HG03045 (cell line): ENCODE measurements around the gene ITPK1.

Experiments
- ATAC-seq: cut with Tn5 transposase; IDR thresholded peaks from one replicate; pipeline ENCODE4 v1.9.1; 2021; ENCODE audit warnings: mild to moderate bottlenecking, moderate library complexity; ENCODE audit not compliant: unreplicated experiment

ITPK1 gene

DNA sequence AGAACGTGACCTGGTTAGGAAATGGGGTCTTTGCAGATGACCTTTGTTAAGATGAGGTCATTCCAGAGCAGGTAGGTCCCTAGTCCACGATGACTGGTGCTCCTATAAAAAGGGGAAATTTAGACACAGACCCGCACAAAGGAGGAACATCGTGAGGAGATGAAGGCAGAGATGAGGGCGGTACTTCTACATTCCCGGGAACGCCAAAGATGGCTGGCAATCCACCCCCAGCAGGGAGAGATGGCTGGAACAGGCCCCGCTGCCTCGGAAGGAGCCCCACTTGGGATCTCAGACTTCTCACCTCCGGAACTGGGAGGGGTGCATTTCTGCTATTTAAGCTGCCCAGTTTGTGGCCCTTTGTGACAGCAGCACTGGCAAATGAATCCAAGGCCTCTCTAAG is 85.0 kb downstream of the ITPK1 start:
- ATAC-seq: no peak

DNA sequence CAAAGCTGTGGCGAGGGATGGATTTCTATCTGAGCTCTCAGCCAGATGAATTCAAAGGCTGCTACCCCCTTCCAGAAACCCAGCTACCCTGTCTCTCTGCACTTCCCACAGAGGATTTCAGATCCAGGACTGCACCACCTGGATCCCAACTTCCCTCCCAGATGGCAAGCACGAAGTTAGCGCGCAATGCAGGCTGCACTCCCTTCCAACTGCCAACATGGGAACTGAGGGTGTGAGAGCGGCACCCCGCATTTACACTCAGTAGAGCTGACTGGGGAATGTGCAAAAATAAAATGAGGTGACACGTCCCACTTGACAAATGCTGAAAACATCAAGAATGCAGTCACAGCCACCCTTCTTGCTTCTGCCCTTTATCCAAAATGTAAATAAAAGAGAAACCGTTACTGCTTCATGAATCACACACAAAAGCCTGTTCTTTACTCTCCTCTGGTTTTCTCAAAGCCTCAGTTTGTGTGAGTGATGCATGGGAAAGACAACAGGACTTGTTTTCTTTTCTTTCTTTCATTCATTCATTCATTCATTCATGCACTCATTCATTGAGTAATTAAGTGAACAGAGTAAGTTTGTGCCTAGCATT is 85.7 kb downstream of the ITPK1 start:
- ATAC-seq: no peak

DNA sequence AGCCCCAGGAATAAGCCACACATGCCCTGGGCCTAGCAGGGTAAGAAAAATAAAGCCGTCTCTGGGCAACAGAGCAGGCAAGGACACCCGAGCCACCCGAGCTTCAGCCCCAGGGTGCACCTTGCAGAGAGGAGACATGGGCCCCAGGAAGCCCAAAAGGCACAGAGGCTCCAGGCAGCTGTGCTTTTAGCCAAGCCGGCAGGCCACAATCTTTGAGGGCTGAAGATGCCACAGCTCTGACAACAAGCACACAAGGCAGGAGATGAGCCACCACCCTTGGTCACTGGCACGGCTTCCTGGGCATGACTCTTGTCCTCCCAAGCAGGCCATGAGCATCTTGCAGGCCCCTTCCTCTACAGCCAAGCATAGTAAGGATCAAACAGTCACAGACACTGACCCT is 86.3 kb downstream of the ITPK1 start:
- ATAC-seq: no peak

DNA sequence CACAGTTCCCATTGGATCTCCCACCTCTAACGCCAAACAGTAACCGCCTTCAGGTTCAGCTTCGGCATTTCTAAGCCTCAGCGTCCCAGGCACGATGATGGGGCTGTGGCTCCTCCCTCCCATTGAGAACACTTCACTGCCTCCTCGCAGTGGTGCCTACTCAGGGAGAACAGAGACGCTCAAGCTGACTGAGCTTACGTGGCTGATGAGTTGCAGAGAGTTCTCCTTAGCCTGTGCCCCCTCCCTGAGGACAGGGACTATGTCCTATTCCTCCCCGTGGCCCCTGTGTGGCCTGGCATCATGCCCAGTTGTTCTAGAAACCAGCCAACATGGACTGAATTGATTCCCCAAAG is 87.0 kb downstream of the ITPK1 start:
- ATAC-seq: no peak

DNA sequence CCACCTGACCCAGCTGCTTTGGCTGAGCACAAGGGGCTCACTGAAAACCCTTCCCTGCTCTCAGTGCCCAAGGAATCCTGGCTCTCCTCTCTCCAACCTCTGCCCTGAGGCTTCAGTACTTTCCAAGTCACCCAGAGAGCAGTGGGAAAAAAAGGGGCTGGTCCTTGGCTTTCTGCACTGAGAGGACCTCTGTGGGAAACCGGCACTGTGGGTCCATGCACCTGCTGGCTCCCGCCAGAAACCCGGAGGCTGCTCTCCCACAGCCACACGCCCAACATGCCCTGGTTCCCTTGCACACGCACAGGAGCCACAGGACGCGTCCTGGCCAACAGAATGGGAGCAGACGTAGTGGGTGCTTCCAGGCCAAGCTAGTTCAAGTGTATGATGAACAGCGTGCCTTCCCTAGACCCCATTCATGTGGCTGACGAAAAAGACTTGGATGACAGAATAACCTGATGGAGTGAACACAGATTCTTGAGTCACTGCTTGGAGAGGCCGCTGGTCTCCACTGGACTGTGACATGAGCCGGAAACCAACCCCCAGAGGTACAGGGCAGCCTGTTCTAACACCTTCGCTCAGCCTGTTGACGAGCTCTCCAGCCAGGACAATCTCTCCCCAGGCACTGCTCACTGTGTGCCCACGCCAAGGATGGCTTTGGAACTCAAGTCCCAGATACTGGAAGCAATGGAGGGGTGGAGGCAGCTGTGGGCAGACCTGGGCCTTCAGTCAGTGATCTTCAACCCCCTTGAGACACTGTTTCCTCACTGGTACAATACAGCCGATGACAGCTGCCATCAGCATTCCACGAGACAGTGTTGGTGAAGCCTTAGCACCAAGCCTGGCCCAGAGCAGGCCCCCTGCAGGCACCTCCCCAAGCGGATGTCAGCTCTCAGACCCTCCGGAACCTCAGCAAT is 87.7 kb downstream of the ITPK1 start:
- no peak for ATAC-seq

DNA sequence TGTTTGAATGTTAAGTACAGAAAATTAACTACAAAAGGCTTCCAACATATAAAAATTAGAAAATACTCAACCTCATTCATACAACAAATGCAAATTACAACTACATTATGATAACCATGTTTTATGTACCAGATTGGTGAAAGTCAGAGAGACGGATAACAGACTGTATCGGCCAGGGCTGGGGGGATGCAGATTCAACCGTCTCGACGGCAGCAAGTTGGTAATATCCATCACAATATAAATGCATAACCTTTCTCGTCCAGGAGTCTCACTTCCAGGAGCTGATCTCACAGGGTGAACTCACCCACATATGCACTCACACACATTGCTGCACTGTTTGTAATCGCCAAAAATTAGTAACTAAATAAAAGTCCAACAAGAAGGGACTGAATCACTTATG is 89.4 kb downstream of the ITPK1 start:
- ATAC-seq: no peak

DNA sequence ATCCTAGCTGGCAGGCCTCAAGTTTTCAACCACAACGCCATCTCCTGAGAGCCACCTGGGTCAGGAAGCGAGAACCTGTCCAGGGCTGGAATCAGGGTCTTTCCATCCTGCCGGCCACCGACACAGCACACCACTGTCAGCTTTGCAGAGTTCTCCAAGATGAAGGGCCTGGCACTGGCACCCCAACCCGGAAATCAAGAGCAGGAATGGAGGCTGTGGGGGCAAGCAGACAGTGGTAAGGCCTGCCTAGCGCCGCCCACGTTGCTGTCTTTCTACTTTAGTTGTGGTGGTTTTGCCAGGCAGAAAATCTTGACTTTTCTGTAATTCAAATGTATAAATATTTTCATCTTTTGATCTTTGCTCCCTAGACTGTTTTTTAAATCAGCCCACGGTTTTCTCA is 90.7 kb downstream of the ITPK1 start:
- ATAC-seq: no peak

DNA sequence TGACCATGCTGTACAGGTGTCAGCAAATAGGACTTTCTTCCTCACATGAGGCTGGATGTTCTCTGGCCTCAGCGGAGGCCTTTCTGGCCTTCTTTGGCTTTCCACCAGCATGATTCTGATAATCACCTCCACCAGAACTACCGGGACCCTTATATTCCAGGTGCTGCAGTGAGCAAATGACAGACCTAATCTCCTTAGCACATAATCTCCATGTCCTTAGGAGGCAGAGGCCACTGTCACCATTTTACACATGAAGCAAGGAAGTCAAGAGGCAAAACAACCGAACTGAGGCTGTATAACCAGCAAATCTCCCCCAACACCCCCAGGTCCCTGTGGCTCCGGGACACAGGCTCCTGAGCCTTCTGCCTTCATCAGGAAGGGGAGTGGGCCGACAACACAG is 91.2 kb downstream of the ITPK1 start:
- ATAC-seq: no peak

DNA sequence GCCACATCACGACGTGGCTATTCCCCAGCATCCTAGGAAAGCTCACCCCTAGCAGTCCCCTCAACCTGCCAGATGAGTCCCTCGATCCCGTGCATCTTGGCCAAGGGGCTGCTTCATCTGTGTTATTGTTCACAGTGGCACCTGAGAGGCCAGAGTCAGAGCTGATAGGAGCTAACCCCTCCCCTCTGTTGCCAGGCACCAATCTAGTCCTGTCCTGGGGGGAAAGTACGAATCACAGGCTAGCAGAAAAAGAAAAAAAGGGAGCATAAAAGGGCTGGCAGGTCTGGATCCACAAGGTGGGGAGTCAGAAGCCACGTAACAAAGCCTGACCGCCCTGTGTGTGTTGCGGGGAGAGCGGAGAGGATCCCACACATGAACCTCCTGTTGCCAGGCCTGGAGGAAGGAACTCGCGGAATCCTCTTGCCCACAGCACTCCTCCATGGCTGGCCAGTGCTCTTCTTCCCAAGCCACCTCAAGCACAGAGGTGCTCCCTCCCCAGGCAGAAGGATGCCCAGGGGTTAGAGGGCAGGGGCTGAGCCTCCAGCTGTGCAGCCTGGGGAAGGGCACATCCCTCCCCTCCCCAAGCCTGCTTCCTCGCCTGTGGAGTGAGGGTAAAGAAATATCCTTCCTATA is 91.8 kb downstream of the ITPK1 start:
- ATAC-seq: no peak

DNA sequence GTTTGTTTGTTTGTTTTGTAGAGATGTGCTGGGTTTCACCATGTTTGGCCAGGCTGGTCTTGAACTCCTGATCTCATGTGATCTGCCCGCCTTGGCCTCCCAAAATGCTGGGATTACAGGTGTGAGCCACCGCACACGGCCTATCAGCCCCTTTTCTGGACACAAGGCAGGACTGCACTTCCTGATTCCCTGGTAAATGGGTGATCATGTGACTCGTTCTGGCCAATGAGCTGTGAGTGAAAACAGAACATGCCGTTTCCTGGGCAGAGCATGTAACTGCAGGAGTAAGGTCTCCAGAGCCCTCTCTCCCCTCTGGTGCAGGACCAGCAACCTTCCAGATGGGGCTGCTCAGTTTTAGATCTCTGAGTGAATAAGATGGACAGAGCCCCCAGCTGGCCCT is 92.7 kb downstream of the ITPK1 start:
- no peak for ATAC-seq

DNA sequence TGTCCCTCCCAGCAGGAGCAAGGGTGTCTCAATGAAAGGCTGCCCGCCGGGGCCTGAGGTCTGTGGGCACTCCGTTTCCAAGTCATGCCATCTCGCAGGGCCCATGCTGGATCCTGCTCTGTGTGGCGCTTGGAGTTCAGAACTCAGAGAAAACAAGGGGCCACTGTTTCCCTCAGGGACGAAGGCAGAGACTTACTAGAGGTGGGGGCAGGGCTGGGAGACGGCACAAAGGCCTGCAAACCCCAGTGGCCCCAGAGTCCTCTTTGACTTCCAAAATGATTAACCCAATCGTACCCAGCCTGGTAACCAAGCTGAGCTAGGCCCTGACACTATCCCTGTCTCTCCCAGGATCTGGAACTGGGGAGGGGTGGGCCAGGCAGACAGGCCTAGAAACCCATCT is 95.8 kb downstream of the ITPK1 start:
- no peak for ATAC-seq

DNA sequence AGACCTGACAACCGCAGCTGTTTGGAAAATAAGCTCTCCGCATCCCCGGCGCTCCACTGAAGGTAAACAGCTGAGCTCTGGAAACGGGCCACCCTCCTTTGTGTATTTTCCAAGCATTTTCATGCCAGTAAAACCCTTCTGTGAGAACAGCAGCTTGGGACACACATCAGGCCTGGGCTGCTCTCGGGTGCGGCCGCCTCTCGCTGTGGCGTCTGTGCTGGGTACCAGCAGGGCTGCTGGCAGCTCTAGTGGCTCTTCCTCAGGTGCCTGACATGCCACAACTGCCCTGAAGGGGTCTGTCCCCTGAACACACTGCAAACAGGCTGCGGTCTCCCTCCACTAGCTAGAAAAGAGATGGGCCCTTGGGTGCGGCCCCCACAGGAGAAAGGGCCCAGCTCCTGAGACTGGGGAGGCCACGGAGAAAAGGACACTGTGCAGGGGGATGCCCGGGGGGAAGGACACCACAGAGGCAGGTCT is 96.3 kb downstream of the ITPK1 start:
- ATAC-seq: no peak

DNA sequence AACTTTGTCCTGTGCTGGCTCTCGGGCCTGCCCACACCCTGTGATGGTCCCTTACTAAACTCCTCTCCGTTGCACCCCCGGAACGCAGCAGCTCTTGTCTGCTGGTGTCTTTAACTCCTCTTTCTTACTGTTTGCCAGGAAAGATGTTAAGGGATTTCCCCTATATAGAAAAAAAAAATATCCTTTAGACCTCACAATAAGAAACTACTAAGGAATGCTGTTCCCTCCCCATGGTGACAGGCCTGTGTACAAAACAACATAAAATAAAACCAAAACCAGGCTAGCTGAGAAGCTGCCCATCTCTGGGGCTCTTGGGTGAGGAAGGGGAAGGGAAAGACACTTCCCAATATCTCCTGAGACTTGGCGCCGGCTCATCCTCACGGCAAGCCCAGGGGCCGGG is 97.4 kb downstream of the ITPK1 start:
- no peak for ATAC-seq

DNA sequence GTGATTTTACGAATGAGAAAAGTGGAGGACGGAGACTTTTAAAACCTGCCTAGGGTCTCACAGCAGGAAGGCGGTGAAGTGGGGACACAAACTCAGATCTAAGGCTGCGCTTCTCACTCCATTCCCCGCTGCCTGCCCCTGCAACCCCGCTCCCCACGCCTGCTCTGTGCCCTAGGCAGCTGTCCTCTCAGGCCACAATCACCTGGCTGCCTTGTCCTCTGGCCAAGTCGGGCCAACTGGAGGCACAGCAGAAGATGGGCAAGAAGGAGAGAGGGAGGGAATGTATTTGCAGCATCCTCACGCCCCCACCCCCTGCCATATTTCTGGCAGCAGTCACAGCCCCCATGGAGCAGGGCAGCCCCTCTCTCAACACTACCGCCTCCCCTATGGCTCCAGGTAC is 97.8 kb downstream of the ITPK1 start:
- ATAC-seq: no peak

DNA sequence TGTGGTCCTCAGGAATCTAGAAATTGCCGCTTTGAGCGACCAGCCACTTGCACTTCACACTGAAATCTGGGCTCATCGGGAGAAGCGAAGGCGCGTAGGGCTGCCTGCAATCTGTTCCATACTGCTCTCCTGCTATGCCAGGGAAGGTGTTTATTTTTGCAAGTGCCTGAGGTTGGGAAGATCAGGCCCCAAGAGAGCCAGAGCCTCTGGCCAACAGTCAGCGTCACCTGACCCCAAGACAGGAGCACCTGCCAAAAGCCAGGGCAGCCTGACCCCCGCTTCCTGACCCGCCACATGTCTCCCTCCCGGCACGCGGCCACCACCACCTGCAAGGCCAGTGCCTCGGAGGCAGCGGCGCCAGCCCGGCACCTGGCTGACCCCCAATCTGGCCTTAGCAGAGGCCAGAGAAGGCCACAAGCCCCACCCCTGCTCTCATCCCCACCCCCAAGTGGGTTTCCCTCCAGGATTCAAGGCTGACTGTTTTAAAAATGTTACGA is 98.4 kb downstream of the ITPK1 start:
- no peak for ATAC-seq

DNA sequence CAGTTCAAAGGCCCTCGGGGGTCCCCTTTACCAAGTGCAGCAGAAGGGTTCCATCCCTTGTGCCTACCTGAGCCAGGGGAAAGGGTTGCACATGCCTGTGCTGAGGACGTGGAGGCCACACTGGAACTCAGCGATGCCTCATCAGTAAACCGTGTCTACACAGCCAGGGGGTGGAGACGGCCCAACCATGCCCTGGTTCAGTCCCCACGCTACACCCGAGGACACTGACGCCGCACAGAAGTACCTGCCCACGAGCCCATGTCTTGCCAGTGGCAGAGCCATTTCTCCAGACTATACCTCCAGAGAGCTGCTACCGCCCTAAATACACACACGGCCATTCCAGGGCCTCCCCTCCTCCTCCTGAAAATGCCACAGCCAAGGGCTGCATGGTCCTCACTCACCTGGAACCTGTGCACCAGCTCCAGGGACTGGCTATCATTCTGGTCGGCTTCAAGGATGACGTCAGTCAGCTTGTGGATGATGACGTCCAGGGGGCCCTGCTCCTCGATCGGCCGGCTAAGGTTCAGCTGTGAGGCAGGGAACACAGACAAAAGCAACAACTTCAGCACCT is 99.4 kb downstream of the ITPK1 start:
- ATAC-seq: no peak

DNA sequence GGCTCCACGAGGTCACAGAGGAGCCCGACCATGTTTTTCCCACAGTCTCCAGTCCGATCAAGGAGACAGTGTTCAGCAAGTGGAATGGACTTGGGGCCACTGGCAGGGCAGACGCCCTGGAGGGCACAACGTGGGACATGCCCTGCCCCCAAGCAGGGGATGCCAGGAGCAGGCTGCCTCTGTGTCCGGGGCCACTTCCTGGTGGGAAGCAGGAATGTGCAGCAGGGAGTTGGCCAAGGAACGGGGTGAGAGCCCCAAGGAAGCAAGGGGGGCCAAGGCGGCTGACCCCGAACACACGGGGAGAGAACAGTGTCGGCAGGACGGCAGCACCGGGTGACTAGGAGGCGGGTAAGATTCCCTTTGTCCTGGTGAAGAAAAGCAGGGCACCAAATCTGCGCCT is 100.2 kb downstream of the ITPK1 start:
- no peak for ATAC-seq

DNA sequence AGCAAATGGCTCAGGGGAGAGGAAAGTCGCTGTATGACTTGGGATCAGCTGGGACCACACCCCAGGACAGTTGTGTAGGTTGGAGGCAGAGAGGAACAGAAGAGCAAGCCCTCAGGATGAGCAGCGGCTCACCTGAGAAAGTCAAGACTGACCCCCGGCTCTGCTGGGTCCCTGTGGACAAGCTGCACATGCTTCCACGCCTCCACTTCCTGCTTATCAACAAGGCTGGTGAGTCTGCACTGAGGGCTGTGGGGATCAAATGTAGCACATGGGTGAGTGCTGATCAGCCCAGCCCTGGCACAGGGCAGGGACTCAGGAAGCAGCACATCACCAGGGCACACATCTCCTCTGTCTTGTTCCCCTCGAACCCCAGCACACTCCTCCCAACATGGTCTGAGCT is 100.7 kb downstream of the ITPK1 start:
- no peak for ATAC-seq

DNA sequence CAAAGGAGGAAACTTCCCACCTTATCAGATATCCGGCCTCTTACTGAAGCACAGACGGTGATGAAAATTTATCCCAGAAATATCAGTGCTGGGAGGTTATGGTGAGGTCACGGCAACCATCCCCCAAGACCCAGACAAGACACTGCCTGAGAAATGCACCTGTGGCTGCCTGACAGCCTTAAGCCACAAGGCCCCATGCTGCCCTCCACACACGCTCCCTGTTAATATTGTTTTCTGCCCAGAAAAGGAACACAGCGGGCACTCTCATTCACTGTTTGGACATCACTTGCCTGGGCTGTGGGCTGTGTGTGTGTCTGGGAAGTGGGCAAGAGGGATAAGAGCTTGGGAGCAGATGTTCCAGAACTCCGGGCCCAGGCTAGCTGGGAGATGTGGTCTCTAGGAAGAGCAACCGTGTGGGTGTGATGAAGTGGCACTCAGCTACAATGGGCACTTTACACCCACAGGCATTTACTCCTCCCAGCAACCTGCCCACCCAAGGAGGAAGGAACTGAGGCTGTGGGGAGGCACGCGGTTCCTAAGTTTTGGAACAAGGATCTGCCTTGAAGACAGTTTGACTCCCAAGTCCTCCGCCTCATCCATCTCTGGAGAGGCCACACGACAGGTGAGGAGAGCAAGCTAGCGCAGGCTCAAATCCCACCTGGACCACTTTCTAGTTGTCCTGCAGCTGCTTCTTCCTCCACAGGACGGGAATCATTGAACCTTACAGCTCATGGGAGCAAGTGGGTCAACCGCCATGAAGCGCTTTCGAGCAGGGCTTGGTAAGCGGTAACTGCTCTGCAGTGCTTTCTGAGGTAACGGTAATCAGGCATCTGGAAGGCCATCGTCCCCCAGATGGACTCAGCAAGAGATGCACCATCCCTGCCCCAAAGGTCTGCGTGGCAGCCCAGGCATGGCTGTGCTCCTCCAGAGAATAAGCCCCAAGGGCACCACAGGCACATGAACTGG is 101.4 kb downstream of the ITPK1 start:
- ATAC-seq: no peak

DNA sequence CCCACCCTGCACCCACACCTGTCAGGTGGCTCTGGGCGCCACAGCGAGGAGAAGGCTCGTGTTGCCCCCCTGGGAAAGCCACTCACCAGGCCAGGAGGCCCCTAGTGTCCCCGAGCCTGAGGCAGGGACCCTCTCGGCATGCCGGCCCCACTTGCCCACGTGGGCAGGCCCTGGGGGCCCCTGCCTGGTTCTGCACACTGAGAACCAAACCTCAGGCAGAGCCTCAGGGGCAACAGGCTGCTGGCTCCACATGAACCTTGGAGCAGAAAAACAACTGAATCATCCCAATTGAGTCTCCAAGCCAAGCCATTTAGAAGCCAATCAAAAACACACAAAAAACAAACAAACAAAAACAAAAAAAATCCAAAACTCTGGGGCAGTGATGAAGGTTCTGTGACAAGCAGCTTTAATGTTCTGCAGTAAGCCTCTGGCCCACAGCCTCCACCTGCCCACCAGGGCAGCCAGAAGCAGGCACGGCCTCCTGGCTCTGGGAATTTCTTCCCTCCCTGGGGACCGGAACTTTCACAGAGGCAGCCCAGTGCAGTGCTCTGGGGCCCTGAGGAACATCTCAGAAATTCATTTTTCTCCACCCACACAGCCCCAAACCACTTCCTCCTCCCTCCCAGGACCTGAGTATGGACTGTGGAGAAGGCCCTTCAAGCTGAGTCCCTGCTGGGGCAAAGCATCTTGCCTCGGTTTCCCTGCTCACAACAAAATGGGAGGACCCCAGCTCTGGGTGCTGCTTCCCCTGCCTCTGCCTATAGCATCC is 102.6 kb downstream of the ITPK1 start:
- no peak for ATAC-seq
